ENCODE data around the gene TAF11L14.

The TAF11L14 gene

GRCh38 chr5:17679597-17680203, 45.4 kb downstream of the TAF11L14 start:
- TF ChIP-seq TARDBP (IDR thresholded peaks at IDR 0.05), result no peak
- TF ChIP-seq HDGF (IDR thresholded peaks at IDR 0.05; ENCODE audit: borderline replicate concordance), result no peak
- no peak for TF ChIP-seq LEF1 (IDR thresholded peaks at IDR 0.05; ENCODE audit: borderline replicate concordance)
- no peak for TF ChIP-seq SP1 (IDR thresholded peaks at IDR 0.05)
- TF ChIP-seq ELF4 (IDR thresholded peaks at IDR 0.05), result no peak
- TF ChIP-seq NFRKB (IDR thresholded peaks at IDR 0.05), result no peak
- TF ChIP-seq BHLHE40 (IDR thresholded peaks at IDR 0.05; ENCODE audit: borderline replicate concordance), result no peak
- TF ChIP-seq L3MBTL2 (conservative IDR thresholded peaks at IDR 0.05), result no peak
- TF ChIP-seq ARNT (IDR thresholded peaks at IDR 0.05), result no peak
- no peak for TF ChIP-seq FOXM1 (IDR thresholded peaks at IDR 0.05; ENCODE audit: borderline replicate concordance)
- no peak for TF ChIP-seq FOXK2 (IDR thresholded peaks at IDR 0.05)
- no peak for TF ChIP-seq CTBP1 (IDR thresholded peaks at IDR 0.05; ENCODE audit: borderline replicate concordance)
- TF ChIP-seq, protein P1, sequence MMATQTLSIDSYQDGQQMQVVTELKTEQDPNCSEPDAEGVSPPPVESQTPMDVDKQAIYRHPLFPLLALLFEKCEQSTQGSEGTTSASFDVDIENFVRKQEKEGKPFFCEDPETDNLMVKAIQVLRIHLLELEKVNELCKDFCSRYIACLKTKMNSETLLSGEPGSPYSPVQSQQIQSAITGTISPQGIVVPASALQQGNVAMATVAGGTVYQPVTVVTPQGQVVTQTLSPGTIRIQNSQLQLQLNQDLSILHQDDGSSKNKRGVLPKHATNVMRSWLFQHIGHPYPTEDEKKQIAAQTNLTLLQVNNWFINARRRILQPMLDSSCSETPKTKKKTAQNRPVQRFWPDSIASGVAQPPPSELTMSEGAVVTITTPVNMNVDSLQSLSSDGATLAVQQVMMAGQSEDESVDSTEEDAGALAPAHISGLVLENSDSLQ (IDR thresholded peaks at IDR 0.05), result no peak
- no peak for TF ChIP-seq FOXA1 (IDR thresholded peaks at IDR 0.05)
- TF ChIP-seq ZNF384 (IDR thresholded peaks at IDR 0.05), result no peak
- TF ChIP-seq SUZ12 (IDR thresholded peaks at IDR 0.05), result no peak
- CTCF ChIA-PET, result no interaction called here
- POLR2A ChIA-PET, result interaction anchor here (0.8 kb wide), 1 partner anchor 128 kb away, joined by 3 read pairs; no protein-coding TSS in a partner anchor
- DNase-seq (ENCODE audit: extremely low spot score), result no peak

DNA sequence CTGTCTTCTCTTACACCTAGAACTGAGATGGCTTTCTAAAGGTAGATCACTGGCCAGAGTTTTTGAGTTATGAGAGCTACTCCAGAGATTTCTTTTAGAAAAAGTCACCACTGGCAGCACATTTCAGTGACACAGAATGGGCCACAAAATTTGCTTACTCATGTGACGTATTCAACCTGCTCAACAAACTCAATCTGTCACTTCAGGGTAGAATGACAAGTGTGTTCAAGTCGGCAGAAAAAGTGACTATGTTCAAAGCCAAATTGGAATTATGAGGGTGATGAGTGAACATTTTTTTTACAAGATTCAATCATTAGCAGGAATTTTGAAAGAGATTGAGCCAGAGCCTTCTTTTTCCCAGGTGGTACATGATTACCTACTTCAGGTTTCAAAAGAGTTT, 46.5 kb downstream of the TAF11L14 start:
- no peak for TF ChIP-seq SP1 (IDR thresholded peaks at IDR 0.05)
- TF ChIP-seq BHLHE40 (IDR thresholded peaks at IDR 0.05; ENCODE audit: borderline replicate concordance), result no peak
- TF ChIP-seq FOXK2 (IDR thresholded peaks at IDR 0.05), result no peak
- no peak for TF ChIP-seq NFRKB (IDR thresholded peaks at IDR 0.05)
- no peak for TF ChIP-seq ZNF384 (IDR thresholded peaks at IDR 0.05)
- TF ChIP-seq ARNT (IDR thresholded peaks at IDR 0.05), result no peak
- TF ChIP-seq L3MBTL2 (conservative IDR thresholded peaks at IDR 0.05), result no peak
- no peak for TF ChIP-seq FOXM1 (IDR thresholded peaks at IDR 0.05; ENCODE audit: borderline replicate concordance)
- TF ChIP-seq FOXA1 (IDR thresholded peaks at IDR 0.05), result no peak
- no peak for TF ChIP-seq LEF1 (IDR thresholded peaks at IDR 0.05; ENCODE audit: borderline replicate concordance)
- TF ChIP-seq, protein P1 (IDR thresholded peaks at IDR 0.05), result no peak
- POLR2A ChIA-PET, result no interaction called here
- CTCF ChIA-PET, result no interaction called here
- no peak for DNase-seq (ENCODE audit: extremely low spot score)
